HG03095 (cell line): Measurements from ENCODE around the gene KCNJ11.
A peak's percentile ranks its signal among the peaks of the same experiment; 100 is the strongest.

ENCODE experiments used
- ATAC-seq: cut with Tn5 transposase; IDR thresholded peaks from one replicate; pipeline ENCODE4 v1.9.1; 2021; ENCODE audit warnings: moderate library complexity; ENCODE audit not compliant: unreplicated experiment

The KCNJ11 gene

GRCh38 chr11:17369094-17369493, 19.4 kb downstream of the KCNJ11 start:
- no peak for ATAC-seq

GRCh38 chr11:17368551-17368950, 19.9 kb downstream of the KCNJ11 start:
- no peak for ATAC-seq

GRCh38 chr11:17366495-17366894, 22.0 kb downstream of the KCNJ11 start:
- no peak for ATAC-seq

GRCh38 chr11:17354601-17354991, 33.9 kb downstream of the KCNJ11 start:
- peak; percentile 36 for ATAC-seq

GRCh38 chr11:17353821-17354600, 34.4 kb downstream of the KCNJ11 start:
- no peak for ATAC-seq

GRCh38 chr11:17352950-17353820, 35.3 kb downstream of the KCNJ11 start:
- ATAC-seq, result no peak

- no peak for ATAC-seq
Measured at GRCh38 chr11:17351510-17352176, 36.8 kb downstream of the KCNJ11 start, which contains the start of gene NCR3LG1. Gene NCR3LG1 (plus strand): TSS chr11:17351800. CDS start chr11:17351970, 170 bp downstream.

GRCh38 chr11:17351172-17351509, 37.3 kb downstream of the KCNJ11 start:
- ATAC-seq, result no peak

GRCh38 chr11:17350455-17351171, 37.8 kb downstream of the KCNJ11 start:
- no peak for ATAC-seq

GRCh38 chr11:17347676-17348075, 40.8 kb downstream of the KCNJ11 start:
- ATAC-seq, result no peak

- ATAC-seq, result no peak
Measured at GRCh38 chr11:17343907-17344306, 44.6 kb downstream of the KCNJ11 start.

GRCh38 chr11:17343257-17343656, 45.2 kb downstream of the KCNJ11 start:
- ATAC-seq, result no peak
